PFSK-1 (cell line): ENCODE data around the gene GOSR1.

ENCODE experiments used
- POLR2AphosphoS5 ChIP-seq: IDR thresholded peaks from 2 replicates; pipeline ENCODE4 v1.6.1; 2012; ENCODE audit warnings: low read depth, mild to moderate bottlenecking, control low read depth, low read length, moderate library complexity
- TF ChIP-seq, protein P1 (sequence below), 2 experiments: IDR thresholded peaks; 2 replicates each; pipeline versions ENCODE4 v1.6.1 to v1.8.0; 2011 to 2012; ENCODE audit warnings: low read depth in 2 of 2, low read length in 2 of 2, control low read depth in 1 of 2, inconsistent platforms in 1 of 2, mild to moderate bottlenecking in 1 of 2, moderate library complexity in 1 of 2; ENCODE audit not compliant: insufficient read depth in 1 of 2

GRCh38 chr17:30482555-30482954, 5.3 kb downstream of the GOSR1 start:
- no peak for TF ChIP-seq POLR2AphosphoS5
- TF ChIP-seq, protein P1, sequence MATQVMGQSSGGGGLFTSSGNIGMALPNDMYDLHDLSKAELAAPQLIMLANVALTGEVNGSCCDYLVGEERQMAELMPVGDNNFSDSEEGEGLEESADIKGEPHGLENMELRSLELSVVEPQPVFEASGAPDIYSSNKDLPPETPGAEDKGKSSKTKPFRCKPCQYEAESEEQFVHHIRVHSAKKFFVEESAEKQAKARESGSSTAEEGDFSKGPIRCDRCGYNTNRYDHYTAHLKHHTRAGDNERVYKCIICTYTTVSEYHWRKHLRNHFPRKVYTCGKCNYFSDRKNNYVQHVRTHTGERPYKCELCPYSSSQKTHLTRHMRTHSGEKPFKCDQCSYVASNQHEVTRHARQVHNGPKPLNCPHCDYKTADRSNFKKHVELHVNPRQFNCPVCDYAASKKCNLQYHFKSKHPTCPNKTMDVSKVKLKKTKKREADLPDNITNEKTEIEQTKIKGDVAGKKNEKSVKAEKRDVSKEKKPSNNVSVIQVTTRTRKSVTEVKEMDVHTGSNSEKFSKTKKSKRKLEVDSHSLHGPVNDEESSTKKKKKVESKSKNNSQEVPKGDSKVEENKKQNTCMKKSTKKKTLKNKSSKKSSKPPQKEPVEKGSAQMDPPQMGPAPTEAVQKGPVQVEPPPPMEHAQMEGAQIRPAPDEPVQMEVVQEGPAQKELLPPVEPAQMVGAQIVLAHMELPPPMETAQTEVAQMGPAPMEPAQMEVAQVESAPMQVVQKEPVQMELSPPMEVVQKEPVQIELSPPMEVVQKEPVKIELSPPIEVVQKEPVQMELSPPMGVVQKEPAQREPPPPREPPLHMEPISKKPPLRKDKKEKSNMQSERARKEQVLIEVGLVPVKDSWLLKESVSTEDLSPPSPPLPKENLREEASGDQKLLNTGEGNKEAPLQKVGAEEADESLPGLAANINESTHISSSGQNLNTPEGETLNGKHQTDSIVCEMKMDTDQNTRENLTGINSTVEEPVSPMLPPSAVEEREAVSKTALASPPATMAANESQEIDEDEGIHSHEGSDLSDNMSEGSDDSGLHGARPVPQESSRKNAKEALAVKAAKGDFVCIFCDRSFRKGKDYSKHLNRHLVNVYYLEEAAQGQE (IDR thresholded peaks at IDR 0.05; ENCODE audit: insufficient read depth in 1 of 2, low read depth in 2 of 2, low read length in 2 of 2) = no peak
